Activated CD4-positive, alpha-beta T cell treated with anti-CD3 and anti-CD28 coated beads, Interleukin-2, amount 10 ng/mL, durations not matched to agents 7 days and 5 days (primary cell): ENCODE results near the gene RAX. TPM values are rescaled to one million over a fixed set of nuclear protein-coding genes. Genes with fewer than 3 reads are reported as not detected.

Experiments used
- CTCF ChIA-PET: fragments of 350-600 bp; sonication (Branson Sonifier 250); formaldehyde crosslinking; loops from one replicate; lab custom pipeline; 2021; ENCODE audit warnings: antibody characterized with exemption; lab: Charles Lee
- POLR2A ChIA-PET: fragments of 350-600 bp; sonication (Branson Sonifier 250); formaldehyde crosslinking; loops from one replicate; lab custom pipeline; 2021; ENCODE audit warnings: antibody characterized with exemption; lab: Charles Lee
- DNase-seq: peaks from one replicate; pipeline ENCODE4 v3.0.0-alpha.2; 2020
- H3K27ac Mint-ChIP-seq: one replicate; pipeline ENCODE4 v1.8.0; 2021; ENCODE audit warnings: mild to moderate bottlenecking, moderate library complexity, mixed read lengths
- H3K27me3 Mint-ChIP-seq: one replicate; pipeline ENCODE4 v1.8.0; 2021; ENCODE audit warnings: mixed read lengths
- H3K36me3 Mint-ChIP-seq: one replicate; pipeline ENCODE4 v1.8.0; 2021; ENCODE audit warnings: low read depth, mixed read lengths
- H3K4me1 Mint-ChIP-seq: one replicate; pipeline ENCODE4 v1.8.0; 2021; ENCODE audit warnings: mixed read lengths
- H3K4me3 Mint-ChIP-seq: one replicate; pipeline ENCODE4 v1.8.0; 2021; ENCODE audit warnings: mild to moderate bottlenecking, moderate library complexity, mixed read lengths
- H3K9me3 Mint-ChIP-seq: one replicate; pipeline ENCODE4 v1.8.0; 2021; ENCODE audit warnings: mixed read lengths
- total RNA-seq, 2 experiments: library from RNA; stranded (reverse); gene quantifications; one replicate each; pipeline ENCODE4 v1.2.3, GENCODE V29; 2021

The RAX gene
- total RNA-seq, 2 experiments from 2014 or later, result not detected

- no peaks in the 10 kb centered on the region for H3K9me3 Mint-ChIP-seq
- H3K4me3 Mint-ChIP-seq, result no peak overlapping the region
- no peak for DNase-seq
- H3K4me1 Mint-ChIP-seq, result no peaks in the 10 kb centered on the region
- peaks cover 35% of the 10 kb centered on the region for H3K27me3 Mint-ChIP-seq
- no peak overlapping the region for H3K27ac Mint-ChIP-seq
- CTCF ChIA-PET, result interaction anchor here (0.9 to 1.5 kb wide), 2 partner anchors 24 to 109 kb away, joined by 3 to 4 read pairs; no protein-coding TSS in a partner anchor
- POLR2A ChIA-PET, result no interaction called here
- H3K36me3 Mint-ChIP-seq, result no peaks in the 10 kb centered on the region
Observed at GRCh38 chr18:59293317-59293716, 20.1 kb upstream of the RAX start.

DNA sequence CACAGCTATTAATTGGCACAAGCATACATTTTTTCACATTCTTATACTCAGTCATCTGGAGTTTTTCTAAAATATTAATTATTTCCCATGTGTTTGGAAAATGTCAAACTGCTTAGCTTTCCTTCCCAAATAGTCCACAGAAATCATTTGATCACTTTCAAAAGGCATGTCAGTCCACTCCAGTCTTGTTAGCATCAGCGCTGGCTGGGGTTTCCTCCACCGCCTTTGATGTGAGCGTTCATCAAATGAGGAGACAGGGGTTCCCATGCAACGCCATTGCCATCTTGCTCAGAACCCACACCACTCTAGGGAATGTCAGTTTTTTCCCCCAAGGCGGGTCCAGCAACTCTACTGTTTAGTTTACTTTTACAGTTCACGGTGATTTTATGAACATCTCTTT is 13.1 kb upstream of the RAX start:
- no peaks in the 10 kb centered on the region for H3K36me3 Mint-ChIP-seq
- POLR2A ChIA-PET, result no interaction called here
- CTCF ChIA-PET, result interaction anchor here (1.1 kb wide), 1 partner anchor 67 kb away, joined by 3 read pairs; no protein-coding TSS in a partner anchor
- H3K27me3 Mint-ChIP-seq, result peaks cover 37% of the 10 kb centered on the region
- H3K4me3 Mint-ChIP-seq, result no peak overlapping the region
- H3K27ac Mint-ChIP-seq, result no peak overlapping the region
- no peaks in the 10 kb centered on the region for H3K9me3 Mint-ChIP-seq
- no peaks in the 10 kb centered on the region for H3K4me1 Mint-ChIP-seq
- no peak for DNase-seq

DNA sequence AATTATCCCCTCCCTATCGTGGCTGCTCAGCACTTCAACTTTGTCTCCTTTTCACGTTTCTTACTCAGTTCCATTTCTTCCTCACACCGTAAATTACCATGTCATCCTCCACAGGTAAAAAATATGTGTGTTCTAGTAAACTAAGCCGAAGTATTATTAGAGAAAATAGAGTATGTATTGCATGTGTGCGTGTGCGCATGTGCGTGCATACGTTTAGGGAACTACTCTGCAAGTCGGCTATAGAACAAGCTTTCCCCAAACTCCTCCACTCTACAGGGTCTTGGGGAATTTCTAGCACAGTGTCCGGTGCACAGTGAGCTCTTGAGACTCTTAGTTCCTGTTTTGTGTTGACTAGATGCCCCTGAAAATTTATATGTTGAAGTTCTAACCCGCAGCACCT is 9.1 kb upstream of the RAX start:
- POLR2A ChIA-PET, result no interaction called here
- no peaks in the 10 kb centered on the region for H3K4me1 Mint-ChIP-seq
- no peak overlapping the region for H3K27ac Mint-ChIP-seq
- H3K4me3 Mint-ChIP-seq, result no peak overlapping the region
- CTCF ChIA-PET, result no interaction called here
- no peak for DNase-seq
- H3K27me3 Mint-ChIP-seq, result peaks cover 59% of the 10 kb centered on the region
- no peaks in the 10 kb centered on the region for H3K9me3 Mint-ChIP-seq
- no peaks in the 10 kb centered on the region for H3K36me3 Mint-ChIP-seq

- Mint-ChIP-seq H3K36me3 (no peaks in the 10 kb centered on the region), H3K9me3 (no peaks in the 10 kb centered on the region), H3K4me3 (no peak overlapping the region), H3K27ac (no peak overlapping the region), H3K27me3 (peaks cover 63% of the 10 kb centered on the region), H3K4me1 (no peaks in the 10 kb centered on the region)
- DNase-seq, result no peak
- POLR2A ChIA-PET, result no interaction called here
- CTCF ChIA-PET, result no interaction called here
Observed at GRCh38 chr18:59279722-59280121, 6.5 kb upstream of the RAX start.

DNA sequence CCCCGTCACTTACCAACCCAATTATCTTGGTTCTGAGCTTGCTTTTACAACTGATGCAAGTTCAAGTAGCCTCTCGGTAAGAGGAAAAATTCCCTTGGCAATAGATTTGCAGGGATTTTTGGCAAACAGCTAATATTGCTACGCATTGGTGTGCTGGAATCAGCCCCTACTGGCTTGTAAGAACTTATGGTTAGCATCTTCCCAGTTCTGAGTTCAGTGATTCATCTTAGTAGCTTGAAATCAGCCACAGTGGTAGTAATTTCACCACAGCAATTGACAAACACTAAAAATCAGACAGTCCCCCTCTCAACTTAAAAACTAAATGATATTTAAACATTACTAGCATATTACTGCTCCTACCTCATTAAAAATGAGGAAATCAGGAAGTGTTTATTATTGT is 5.9 kb upstream of the RAX start:
- no peak overlapping the region for H3K4me3 Mint-ChIP-seq
- H3K9me3 Mint-ChIP-seq, result no peaks in the 10 kb centered on the region
- CTCF ChIA-PET, result interaction anchor here (1.8 kb wide), 1 partner anchor 21 kb away, joined by 4 read pairs; no protein-coding TSS in a partner anchor

GRCh38 chr18:59278793-59279192 is 5.5 kb upstream of the RAX start:
- H3K27me3 Mint-ChIP-seq, result peaks cover 66% of the 10 kb centered on the region
- ChIA-PET POLR2A (no interaction called here), CTCF (interaction anchor here (0.6 to 1.8 kb wide), 2 partner anchors 21 to 103 kb away, joined by 4 to 5 read pairs; no protein-coding TSS in a partner anchor)
- no peaks in the 10 kb centered on the region for H3K36me3 Mint-ChIP-seq
- peaks cover 3% of the 10 kb centered on the region for H3K4me1 Mint-ChIP-seq
- no peak overlapping the region for H3K27ac Mint-ChIP-seq
- H3K9me3 Mint-ChIP-seq, result no peaks in the 10 kb centered on the region
- no peak overlapping the region for H3K4me3 Mint-ChIP-seq
- no peak for DNase-seq

More for the DNA sequence above, 5.9 kb upstream of the RAX start:
- Mint-ChIP-seq H3K36me3 (no peaks in the 10 kb centered on the region), H3K27ac (no peak overlapping the region), H3K4me1 (peaks cover 2% of the 10 kb centered on the region), H3K27me3 (peaks cover 64% of the 10 kb centered on the region)
- POLR2A ChIA-PET, result no interaction called here
- DNase-seq, result no peak

- peaks cover 78% of the 10 kb centered on the region for H3K27me3 Mint-ChIP-seq
- H3K36me3 Mint-ChIP-seq, result no peaks in the 10 kb centered on the region
- no peaks in the 10 kb centered on the region for H3K9me3 Mint-ChIP-seq
- no peak overlapping the region for H3K4me3 Mint-ChIP-seq
- ChIA-PET CTCF (interaction anchor here (0.7 to 2.2 kb wide), 3 partner anchors 9 to 27 kb away, joined by 3 to 11 read pairs (median 3); no protein-coding TSS in a partner anchor), POLR2A (no interaction called here)
- H3K27ac Mint-ChIP-seq, result no peak overlapping the region
- no peak for DNase-seq
- H3K4me1 Mint-ChIP-seq, result peaks cover 10% of the 10 kb centered on the region
Observed at GRCh38 chr18:59276047-59276446, 2.8 kb upstream of the RAX start.

GRCh38 chr18:59275406-59275949 is 2.2 kb upstream of the RAX start:
- H3K4me3 Mint-ChIP-seq, result no peak overlapping the region
- peaks cover 78% of the 10 kb centered on the region for H3K27me3 Mint-ChIP-seq
- no peaks in the 10 kb centered on the region for H3K9me3 Mint-ChIP-seq
- ChIA-PET POLR2A (no interaction called here), CTCF (interaction anchor here (0.7 to 2.2 kb wide), 2 partner anchors 8 to 26 kb away, joined by 3 to 11 read pairs; no protein-coding TSS in a partner anchor)
- DNase-seq, result no peak
- H3K27ac Mint-ChIP-seq, result no peak overlapping the region
- H3K36me3 Mint-ChIP-seq, result no peaks in the 10 kb centered on the region
- H3K4me1 Mint-ChIP-seq, result peaks cover 10% of the 10 kb centered on the region

DNA sequence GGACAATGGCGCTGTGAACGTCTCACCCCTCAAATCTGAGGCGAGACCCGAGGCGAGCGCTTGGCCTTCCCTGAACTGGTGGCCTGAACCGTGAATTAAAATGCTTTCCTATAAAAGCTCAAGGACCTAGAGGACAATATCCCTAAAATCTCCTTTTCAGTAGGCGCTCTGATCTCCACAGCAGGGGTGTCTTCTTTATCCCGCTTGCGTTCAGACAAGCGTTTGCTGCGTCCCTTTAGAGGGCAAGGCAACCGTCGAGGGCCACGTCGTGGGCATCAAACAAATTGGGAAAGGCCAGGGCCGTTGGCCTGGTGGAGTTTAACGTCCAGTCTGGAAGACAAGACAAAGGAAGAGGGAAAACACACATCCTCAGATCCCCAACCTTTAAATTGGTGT is 1.3 kb upstream of the RAX start:
- POLR2A ChIA-PET, result no interaction called here
- no peak for DNase-seq
- CTCF ChIA-PET, result no interaction called here
- Mint-ChIP-seq H3K27me3 (peaks cover 80% of the 10 kb centered on the region), H3K4me3 (no peak overlapping the region), H3K4me1 (peaks cover 14% of the 10 kb centered on the region), H3K9me3 (no peaks in the 10 kb centered on the region), H3K27ac (peak overlapping the region; percentile 37), H3K36me3 (no peaks in the 10 kb centered on the region)

DNA sequence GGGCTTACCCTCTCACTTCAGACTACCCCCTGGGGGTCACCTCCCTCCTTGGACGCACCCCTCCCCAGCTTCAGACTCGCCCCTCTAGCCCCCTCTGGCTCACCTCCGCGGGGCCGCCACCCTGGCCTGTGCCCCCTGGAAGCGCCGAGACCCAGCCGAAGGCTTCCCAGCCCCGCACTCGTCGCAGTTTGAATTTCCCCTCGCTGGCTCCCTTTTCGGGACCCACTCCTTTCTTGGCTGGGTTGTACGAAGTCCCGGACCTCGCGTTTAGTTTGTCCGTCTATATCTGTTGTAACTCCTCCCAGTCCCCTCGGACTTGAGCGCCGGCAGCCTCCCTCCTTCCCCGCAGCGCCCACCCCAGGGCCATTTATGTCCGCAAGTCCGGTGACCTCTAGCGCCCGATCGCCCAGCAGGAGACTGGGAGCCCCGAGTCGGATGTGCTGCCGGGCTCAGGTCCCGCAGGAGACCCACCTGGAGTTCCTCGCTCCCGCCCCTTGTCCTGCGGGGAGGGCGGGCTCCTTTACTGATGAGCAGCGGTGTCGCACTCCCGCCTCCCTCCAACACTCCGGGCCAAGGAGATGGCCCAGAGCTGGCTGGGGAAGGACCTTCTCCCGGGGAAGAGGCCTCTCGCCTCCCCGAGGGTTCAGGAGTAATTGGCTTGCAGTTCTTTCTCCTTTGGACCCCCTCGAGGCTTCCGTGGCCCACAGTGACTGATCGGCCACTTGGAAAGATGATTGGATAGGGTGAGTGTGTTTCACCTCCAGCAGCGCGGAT is 692 bp upstream of the RAX start:
- no peaks in the 10 kb centered on the region for H3K9me3 Mint-ChIP-seq
- peak overlapping the region; percentile 46 for H3K27ac Mint-ChIP-seq
- ChIA-PET CTCF (interaction anchor here (1.4 kb wide), 1 partner anchor 54 kb away, joined by 3 read pairs; the partner anchor contains the start of gene GRP), POLR2A (no interaction called here)
- H3K36me3 Mint-ChIP-seq, result no peaks in the 10 kb centered on the region
- no peak for DNase-seq
- no peak overlapping the region for H3K4me3 Mint-ChIP-seq
- peaks cover 16% of the 10 kb centered on the region for H3K4me1 Mint-ChIP-seq
- H3K27me3 Mint-ChIP-seq, result peaks cover 80% of the 10 kb centered on the region

- H3K36me3 Mint-ChIP-seq, result no peaks in the 10 kb centered on the region
- no peak overlapping the region for H3K4me3 Mint-ChIP-seq
- peaks cover 31% of the 10 kb centered on the region for H3K4me1 Mint-ChIP-seq
- peaks cover 82% of the 10 kb centered on the region for H3K27me3 Mint-ChIP-seq
- H3K9me3 Mint-ChIP-seq, result no peaks in the 10 kb centered on the region
- CTCF ChIA-PET, result interaction anchor here (0.5 to 1.6 kb wide), 5 partner anchors 9 to 509 kb away, joined by 3 to 5 read pairs (median 4); partner anchors contain the start of gene GRP
- no peak overlapping the region for H3K27ac Mint-ChIP-seq
- POLR2A ChIA-PET, result no interaction called here
- no peak for DNase-seq
Observed at GRCh38 chr18:59272221-59272888, 899 bp downstream of the RAX start.

GRCh38 chr18:59271606-59272220 is 1.5 kb downstream of the RAX start:
- Mint-ChIP-seq H3K4me1 (peaks cover 34% of the 10 kb centered on the region), H3K27ac (no peak overlapping the region), H3K4me3 (no peak overlapping the region), H3K27me3 (peaks cover 85% of the 10 kb centered on the region), H3K36me3 (no peaks in the 10 kb centered on the region), H3K9me3 (no peaks in the 10 kb centered on the region)
- ChIA-PET CTCF (interaction anchor here (0.5 to 1.6 kb wide), 5 partner anchors 8 to 509 kb away, joined by 3 to 5 read pairs (median 4); no protein-coding TSS in a partner anchor), POLR2A (no interaction called here)
- DNase-seq, result no peak
